Measurements from ENCODE around the gene LBP.

Gene LBP

GRCh38 chr20:38418509-38419204, 72.4 kb downstream of the LBP start:
- peak; percentile 61 for DNase-seq (ENCODE audit: low read depth)
- TF ChIP-seq, protein P1, sequence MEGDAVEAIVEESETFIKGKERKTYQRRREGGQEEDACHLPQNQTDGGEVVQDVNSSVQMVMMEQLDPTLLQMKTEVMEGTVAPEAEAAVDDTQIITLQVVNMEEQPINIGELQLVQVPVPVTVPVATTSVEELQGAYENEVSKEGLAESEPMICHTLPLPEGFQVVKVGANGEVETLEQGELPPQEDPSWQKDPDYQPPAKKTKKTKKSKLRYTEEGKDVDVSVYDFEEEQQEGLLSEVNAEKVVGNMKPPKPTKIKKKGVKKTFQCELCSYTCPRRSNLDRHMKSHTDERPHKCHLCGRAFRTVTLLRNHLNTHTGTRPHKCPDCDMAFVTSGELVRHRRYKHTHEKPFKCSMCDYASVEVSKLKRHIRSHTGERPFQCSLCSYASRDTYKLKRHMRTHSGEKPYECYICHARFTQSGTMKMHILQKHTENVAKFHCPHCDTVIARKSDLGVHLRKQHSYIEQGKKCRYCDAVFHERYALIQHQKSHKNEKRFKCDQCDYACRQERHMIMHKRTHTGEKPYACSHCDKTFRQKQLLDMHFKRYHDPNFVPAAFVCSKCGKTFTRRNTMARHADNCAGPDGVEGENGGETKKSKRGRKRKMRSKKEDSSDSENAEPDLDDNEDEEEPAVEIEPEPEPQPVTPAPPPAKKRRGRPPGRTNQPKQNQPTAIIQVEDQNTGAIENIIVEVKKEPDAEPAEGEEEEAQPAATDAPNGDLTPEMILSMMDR (conservative IDR thresholded peaks at IDR 0.05; ENCODE audit: low read length): no peak
- H3K4me3 ChIP-seq (ENCODE audit: low read length): no peak overlapping the region

DNA sequence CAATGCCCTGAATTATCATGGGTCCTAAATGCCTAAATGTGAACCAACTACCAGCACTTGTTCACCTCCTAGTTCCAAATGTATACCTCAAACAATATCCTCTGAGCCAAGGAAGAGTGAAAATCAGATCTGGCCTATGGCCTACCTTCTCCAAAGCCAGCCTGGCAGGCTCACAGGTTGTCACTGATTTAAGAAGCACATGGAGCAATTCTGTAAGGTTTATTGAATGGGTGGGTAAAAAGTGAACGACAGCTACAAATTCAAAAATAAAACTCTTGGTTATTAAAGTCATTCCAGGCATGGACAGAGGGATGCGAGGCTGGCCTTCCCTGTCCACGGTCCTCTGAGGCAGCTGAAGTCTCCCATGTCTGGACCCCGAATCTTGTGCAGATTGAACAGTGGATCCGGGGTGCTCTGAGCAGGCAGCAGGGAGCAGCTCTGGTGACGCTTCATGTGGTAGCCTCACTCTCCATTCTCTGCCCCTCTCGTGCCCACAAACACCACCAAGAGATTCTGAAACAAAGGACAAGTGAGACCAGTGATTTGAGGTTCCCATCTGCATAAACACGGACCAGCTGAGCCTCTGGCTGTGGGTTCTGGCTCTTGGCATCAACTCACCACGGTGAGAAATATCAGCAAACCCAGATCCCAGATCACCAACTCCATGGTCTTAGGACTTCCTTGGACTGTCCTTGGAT, 74.3 kb downstream of the LBP start:
- TF ChIP-seq, protein P1 (conservative IDR thresholded peaks at IDR 0.05; ENCODE audit: low read length): no peak
- DNase-seq (ENCODE audit: low read depth): no peak
- no peak overlapping the region for H3K4me3 ChIP-seq (ENCODE audit: low read length)

DNA sequence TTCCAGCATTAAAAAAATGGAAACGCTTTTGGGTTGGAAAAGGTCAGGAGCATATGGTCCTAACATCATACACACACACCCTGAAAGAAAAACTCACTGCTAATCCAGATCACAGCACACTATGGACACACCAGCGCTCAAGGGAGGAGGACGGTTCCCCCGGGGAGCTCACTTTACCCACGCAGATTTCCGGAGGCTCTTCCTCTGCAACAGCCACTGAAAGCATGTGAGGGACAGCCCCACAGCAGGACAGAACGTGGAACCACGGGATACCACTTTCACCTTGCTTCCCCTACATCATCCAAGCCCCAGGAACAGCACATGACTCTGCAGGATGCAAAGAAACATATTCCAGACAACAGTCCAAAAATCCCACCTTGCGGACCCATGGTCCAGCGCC, 75.6 kb downstream of the LBP start:
- TF ChIP-seq, protein P1 (conservative IDR thresholded peaks at IDR 0.05; ENCODE audit: low read length): no peak
- DNase-seq (ENCODE audit: low read depth): no peak
- H3K4me3 ChIP-seq (ENCODE audit: low read length): no peak overlapping the region

- TF ChIP-seq, protein P1 (conservative IDR thresholded peaks at IDR 0.05; ENCODE audit: low read length): no peak
- no peak overlapping the region for H3K4me3 ChIP-seq (ENCODE audit: low read length)
- no peak for DNase-seq (ENCODE audit: low read depth)
Observed at GRCh38 chr20:38423541-38423940, 77.3 kb downstream of the LBP start.

DNA sequence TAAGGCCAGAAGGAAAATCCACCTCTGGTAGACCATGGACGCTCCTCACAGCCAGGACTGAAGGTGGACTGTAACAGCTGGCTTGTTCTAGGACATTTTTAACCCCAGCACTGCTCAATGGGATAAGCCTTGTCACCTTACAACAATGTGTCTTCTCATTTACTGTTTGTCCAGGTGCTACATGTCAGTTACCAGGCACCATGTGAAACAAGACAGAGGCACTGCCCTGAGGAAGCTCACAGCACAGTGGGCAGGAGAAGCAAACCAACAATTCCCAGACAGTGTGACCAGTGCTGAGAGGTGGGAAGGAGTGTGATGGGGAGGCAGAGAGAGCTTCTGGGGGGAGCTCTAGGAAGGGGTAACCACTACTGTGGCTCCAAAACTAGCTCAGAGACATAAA, 78.1 kb downstream of the LBP start:
- DNase-seq (ENCODE audit: low read depth): no peak
- TF ChIP-seq, protein P1 (conservative IDR thresholded peaks at IDR 0.05; ENCODE audit: low read length): no peak
- H3K4me3 ChIP-seq (ENCODE audit: low read length): no peak overlapping the region

GRCh38 chr20:38426006-38426897, 80.0 kb downstream of the LBP start:
- TF ChIP-seq, protein P1 (conservative IDR thresholded peaks at IDR 0.05; ENCODE audit: low read length): no peak
- H3K4me3 ChIP-seq (ENCODE audit: low read length): no peak overlapping the region
- peak; percentile 92 for DNase-seq (ENCODE audit: low read depth)
